Mucosa of descending colon (tissue), 3 donors: ENCODE measurements around the gene ART5. TPM values are rescaled to one million over a fixed set of nuclear protein-coding genes. Genes with fewer than 3 reads are reported as not detected.

Experiments used
- ATAC-seq: fragments of 200-7000 bp; cut with Tn5 transposase; one replicate; pipeline ENCODE4 v1.9.1; 2020; ENCODE audit warnings: mild to moderate bottlenecking, moderate library complexity
- DNase-seq, 3 donors: peaks; one replicate each; pipeline ENCODE4 v3.0.0-alpha.2; 2020
- H3K36me3 ChIP-seq: fragments of 200-600 bp; one replicate; pipeline ENCODE4 v1.8.0; 2021; ENCODE audit warnings: low read depth, mild to moderate bottlenecking
- H3K4me1 ChIP-seq: fragments of 200-600 bp; one replicate; pipeline ENCODE4 v1.8.0; 2021; ENCODE audit warnings: low read depth, mild to moderate bottlenecking
- H3K4me3 ChIP-seq: fragments of 200-600 bp; one replicate; pipeline ENCODE4 v1.8.0; 2021; ENCODE audit warnings: mild to moderate bottlenecking
- H3K9me3 ChIP-seq: fragments of 200-600 bp; one replicate; pipeline ENCODE4 v1.8.0; 2021; ENCODE audit warnings: mild to moderate bottlenecking
- intact Hi-C, 2 donors: fragments of 100-400 bp; cut with DNase I in 1 of 2; cut with micrococcal nuclease in 1 of 2; formaldehyde crosslinking; loops; one replicate each; pipeline versions ENCODE4 v1.11.0 to v1.11.1; 2022; cut with DNase I, micrococcal nuclease
- total RNA-seq, 3 donors: library from RNA; stranded (reverse); fragmentation: NEBNext Ultra II Directional in 2 of 3; extraction: Animal tissue kit (Norgen Biotek cat#: 25700) in 2 of 3; gene quantifications; one replicate each; pipeline versions ENCODE4 v1.2.1 to v1.2.4, GENCODE V29; 2021 to 2023
- TF ChIP-seq, protein P1 (sequence below): fragments of 200-600 bp; IDR thresholded peaks from one replicate; pipeline ENCODE4 v1.8.0; 2022; ENCODE audit warnings: antibody characterized with exemption, mild to moderate bottlenecking
- donor health status: DM: no; HTN: no; CAD: no; lungs with moderate emphysema.
- donor health status: DM: no; HTN: no; CAD: no.
- donor health status: DM: no; HTN: yes; CAD: no.

ART5 gene
- total RNA-seq, 3 donors from 2014 or later = not detected

DNA sequence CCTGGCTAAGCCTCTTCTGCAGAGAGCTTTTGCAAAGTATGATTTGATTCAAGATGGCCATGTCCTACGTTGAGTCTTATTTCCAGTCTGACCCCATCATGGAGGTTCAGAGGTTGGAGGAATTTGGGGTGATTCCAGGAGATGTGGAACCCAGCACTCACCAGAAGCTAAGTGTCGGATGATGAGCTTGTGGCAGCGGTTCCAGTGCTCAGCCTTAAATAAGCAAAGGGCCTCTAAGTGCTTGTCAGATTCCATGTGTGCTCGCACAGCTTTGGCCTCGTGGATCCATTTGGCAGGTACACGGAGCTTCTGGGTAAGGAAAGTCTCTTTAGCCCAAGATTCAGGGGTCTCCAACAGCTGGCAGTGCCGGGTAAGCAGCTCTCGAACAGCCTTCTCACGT is 41.2 kb upstream of the ART5 start:
- Histone ChIP-seq H3K4me1 (no peaks in the 10 kb centered on the region), H3K36me3 (peaks cover 12% of the 10 kb centered on the region), H3K4me3 (no peak overlapping the region), H3K9me3 (no peaks in the 10 kb centered on the region)
- no peak for DNase-seq
- intact Hi-C loops = no loop called here
- no peak for ATAC-seq
- TF ChIP-seq, protein P1, sequence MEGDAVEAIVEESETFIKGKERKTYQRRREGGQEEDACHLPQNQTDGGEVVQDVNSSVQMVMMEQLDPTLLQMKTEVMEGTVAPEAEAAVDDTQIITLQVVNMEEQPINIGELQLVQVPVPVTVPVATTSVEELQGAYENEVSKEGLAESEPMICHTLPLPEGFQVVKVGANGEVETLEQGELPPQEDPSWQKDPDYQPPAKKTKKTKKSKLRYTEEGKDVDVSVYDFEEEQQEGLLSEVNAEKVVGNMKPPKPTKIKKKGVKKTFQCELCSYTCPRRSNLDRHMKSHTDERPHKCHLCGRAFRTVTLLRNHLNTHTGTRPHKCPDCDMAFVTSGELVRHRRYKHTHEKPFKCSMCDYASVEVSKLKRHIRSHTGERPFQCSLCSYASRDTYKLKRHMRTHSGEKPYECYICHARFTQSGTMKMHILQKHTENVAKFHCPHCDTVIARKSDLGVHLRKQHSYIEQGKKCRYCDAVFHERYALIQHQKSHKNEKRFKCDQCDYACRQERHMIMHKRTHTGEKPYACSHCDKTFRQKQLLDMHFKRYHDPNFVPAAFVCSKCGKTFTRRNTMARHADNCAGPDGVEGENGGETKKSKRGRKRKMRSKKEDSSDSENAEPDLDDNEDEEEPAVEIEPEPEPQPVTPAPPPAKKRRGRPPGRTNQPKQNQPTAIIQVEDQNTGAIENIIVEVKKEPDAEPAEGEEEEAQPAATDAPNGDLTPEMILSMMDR = no peak

DNA sequence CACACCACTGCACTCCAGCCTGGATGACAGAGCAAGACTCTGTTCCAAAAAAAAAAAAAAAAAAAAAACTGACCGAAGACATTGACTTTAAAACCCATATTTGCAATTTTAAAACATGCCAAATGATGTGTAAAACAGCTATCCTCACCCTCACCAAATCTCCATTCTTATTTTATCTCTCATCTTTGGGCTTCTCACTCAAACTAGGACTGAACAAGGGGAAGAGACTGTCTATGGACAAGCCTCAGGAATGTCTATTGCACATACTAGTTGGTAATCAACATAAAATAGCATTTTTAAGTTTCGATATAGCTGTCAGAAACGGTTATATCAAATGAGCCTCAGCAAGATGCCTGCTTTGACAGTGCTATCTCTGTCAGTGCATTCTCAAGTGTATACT is 37.3 kb upstream of the ART5 start:
- H3K9me3 ChIP-seq = no peaks in the 10 kb centered on the region
- no peaks in the 10 kb centered on the region for H3K4me1 ChIP-seq
- TF ChIP-seq, protein P1 = no peak
- ATAC-seq (no peak), DNase-seq (no peak)
- H3K4me3 ChIP-seq = no peak overlapping the region
- intact Hi-C loops = no loop called here
- H3K36me3 ChIP-seq = peaks cover 15% of the 10 kb centered on the region

DNA sequence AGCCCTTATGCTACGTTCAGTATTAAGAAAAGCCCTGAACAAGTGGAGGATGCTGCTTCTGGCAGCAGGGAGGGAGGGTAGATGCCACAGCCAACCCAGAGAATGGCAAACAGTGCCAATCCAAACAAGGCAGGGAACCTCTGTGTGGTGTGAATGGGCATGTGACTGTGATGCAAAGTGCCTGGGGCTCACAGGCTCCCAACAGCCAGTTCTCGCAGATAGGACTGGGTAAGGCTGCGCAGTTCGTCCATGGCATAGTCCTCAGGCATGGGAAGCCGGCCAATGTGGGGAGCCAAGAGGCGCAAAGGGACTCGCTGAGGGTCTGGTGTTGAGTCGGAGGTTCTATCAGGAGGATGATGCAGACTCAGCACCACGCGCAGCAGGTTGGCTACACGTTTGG is 34.2 kb upstream of the ART5 start:
- TF ChIP-seq, protein P1 = no peak
- Histone ChIP-seq H3K36me3 (peaks cover 7% of the 10 kb centered on the region), H3K9me3 (no peaks in the 10 kb centered on the region), H3K4me1 (no peaks in the 10 kb centered on the region), H3K4me3 (no peak overlapping the region)
- intact Hi-C loops = no loop called here
- DNase-seq = no peak
- no peak for ATAC-seq

DNA sequence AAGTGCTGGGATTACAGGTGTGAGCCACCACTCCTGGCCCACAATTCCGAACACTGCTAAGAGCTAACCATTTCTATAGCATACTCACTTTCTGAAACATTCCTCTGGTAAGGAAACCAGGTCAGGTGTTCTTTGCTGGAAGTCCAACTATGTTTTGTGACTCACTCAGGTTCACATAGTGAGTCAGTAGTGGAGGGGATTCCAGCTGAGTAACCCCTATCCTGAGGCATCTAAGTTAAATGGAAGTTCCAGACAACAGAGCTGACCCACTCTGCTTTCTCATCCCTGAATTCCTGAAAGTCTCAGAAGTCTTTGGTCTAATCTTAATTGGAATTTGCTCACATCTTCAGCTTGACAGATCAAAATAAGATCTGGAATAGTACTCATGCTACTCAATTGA is 32.4 kb upstream of the ART5 start:
- Histone ChIP-seq H3K9me3 (no peaks in the 10 kb centered on the region), H3K36me3 (peaks cover 7% of the 10 kb centered on the region), H3K4me3 (no peak overlapping the region), H3K4me1 (no peaks in the 10 kb centered on the region)
- no peak for ATAC-seq
- TF ChIP-seq, protein P1 = no peak
- DNase-seq = no peak
- intact Hi-C loops = no loop called here

DNA sequence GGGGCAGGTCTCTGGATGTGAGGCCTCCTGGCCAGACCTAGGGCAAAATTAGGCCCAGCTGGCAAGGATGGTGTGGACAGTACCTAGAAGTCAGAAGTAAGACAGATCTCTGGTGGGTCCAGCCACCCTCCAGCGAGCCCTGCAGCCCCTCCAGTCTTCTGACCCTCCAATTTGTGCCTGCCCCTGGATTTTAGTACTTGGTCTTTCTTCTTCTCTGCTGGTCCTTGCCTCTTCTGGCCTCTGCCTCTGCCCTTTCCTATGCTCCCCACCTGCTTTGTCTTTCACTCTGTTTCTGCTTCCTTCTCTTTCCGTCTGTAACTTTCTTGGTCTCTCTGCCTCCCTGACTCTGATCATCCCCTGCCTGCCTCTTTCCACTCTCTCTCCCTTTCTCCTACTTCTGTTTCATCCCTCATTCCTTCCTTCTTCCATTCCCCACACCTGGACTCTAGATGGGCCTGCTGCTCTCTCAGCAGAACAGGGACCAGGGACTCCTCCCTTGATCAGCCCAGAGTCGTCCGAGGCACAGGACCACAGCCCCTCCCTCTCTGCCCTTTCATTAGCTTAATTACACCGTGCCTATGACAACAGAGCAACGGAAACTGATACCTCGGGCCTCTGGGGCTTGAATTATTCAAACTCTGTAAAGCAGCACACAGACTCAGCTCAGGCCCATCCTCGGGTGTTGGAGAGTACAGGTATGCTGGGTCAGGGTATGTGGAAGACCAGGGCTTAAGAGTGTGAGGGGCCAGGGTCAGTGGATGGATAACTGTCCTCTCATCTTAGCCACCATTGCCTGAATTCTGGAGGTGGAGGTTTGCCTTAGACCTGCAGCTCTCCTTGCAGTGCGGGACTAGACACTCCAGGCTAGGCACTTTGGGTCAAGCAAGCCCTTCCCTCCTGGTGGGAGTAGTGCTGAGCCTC is 29.8 kb upstream of the ART5 start, which contains the start of gene CHRNA10:
Gene CHRNA10, minus strand, starts transcription at position 51 of the 921 bp plus-strand sequence. CDS start 72 bp downstream, outside the sequence.
- H3K4me3 ChIP-seq = no peak within 1 kb of the TSS
- intact Hi-C loops = no loop called here
- ATAC-seq (no peak), DNase-seq (no peak)
- peaks cover 7% of the 10 kb centered on the region for H3K36me3 ChIP-seq
- no peaks in the 10 kb centered on the region for H3K9me3 ChIP-seq
- H3K4me1 ChIP-seq = no peaks in the 10 kb centered on the region
- TF ChIP-seq, protein P1 = no peak
